Stimulated activated CD4-positive, alpha-beta T cell treated with anti-CD3 and anti-CD28 coated beads, TNF-alpha, amount 100 ng/mL, for 1 hour (primary cell): ENCODE measurements around the gene RAC3.
A peak's percentile ranks its signal among the peaks of the same experiment; 100 is the strongest.

Experiments
- DNase-seq, 3 donors: peaks; one replicate each; pipeline ENCODE4 v3.0.0-alpha.2; 2020; ENCODE audit warnings: low read depth in 3 of 3, low spot score in 1 of 3

RAC3 gene

GRCh38 chr17:82055023-82055964 is 23.8 kb downstream of the RAC3 start:
- DNase-seq: no peak

DNA sequence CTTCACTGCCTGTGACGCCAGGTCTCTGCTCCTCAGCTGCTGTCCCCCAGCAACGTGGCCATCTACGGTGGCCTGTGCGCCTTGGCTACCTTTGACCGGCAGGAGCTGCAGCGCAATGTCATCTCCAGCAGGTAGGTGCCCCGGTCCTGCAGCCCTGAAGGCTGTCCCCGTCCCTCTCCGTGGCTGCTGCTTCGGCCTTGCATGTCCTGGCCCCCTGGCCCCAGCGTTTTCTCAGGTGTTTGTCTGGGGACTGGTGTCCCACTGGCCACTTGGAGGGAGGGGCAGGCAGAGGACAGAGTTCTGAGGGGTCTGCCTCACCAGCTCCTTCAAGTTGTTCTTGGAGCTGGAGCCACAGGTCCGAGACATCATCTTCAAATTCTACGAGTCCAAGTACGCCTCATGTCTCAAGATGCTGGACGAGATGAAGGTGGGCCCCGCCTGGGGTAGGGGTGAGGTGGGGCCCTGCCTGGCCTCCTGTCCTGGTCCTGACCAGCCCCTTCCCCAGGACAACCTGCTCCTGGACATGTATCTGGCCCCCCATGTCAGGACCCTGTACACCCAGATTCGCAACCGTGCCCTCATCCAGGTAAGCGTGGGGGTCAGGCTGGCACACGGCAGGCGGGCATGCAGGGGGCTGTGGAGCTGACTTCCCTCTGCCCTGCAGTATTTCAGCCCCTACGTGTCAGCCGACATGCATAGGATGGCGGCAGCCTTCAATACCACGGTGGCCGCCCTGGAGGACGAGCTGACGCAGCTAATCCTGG is 24.7 kb downstream of the RAC3 start:
- no peak for DNase-seq

DNA sequence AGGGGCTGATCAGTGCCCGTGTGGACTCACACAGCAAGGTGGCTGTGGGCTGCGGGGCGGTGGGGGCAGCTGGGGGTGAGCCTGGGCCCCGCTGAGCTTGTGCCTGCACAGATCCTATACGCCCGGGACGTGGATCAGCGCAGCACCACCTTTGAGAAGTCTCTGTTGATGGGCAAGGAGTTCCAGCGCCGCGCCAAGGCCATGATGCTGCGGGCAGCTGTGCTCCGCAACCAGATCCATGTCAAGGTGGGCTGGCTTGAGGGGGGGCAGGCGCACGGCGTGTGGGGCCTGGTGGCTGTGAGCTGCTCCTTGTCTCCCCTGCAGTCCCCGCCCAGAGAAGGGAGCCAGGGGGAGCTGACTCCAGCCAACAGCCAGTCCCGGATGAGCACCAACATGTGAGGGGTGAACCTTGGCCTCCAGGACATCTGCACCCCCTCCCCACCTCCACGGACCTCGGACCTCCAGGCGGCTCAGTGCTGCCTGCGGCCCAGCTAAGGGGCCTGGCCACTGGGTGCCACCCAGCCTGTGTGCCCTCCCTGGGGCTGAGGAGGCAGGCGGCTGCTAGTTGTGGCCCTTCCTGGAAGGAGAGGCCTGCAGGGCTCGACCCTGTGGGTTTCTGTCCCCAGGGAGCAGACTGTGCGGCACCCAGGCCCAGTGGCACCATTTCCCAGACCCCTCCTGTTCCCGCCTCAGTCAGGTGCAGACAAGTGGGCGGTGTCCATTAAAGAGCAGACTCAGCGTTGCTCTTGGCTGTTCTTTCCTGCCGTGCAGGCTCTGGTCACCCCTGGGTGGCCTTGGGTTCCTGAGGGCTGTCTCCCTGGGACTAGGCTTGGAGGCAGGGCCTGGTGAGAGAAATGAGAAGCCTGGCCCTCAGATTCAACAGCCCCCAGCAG is 25.5 kb downstream of the RAC3 start:
- no peak for DNase-seq

DNA sequence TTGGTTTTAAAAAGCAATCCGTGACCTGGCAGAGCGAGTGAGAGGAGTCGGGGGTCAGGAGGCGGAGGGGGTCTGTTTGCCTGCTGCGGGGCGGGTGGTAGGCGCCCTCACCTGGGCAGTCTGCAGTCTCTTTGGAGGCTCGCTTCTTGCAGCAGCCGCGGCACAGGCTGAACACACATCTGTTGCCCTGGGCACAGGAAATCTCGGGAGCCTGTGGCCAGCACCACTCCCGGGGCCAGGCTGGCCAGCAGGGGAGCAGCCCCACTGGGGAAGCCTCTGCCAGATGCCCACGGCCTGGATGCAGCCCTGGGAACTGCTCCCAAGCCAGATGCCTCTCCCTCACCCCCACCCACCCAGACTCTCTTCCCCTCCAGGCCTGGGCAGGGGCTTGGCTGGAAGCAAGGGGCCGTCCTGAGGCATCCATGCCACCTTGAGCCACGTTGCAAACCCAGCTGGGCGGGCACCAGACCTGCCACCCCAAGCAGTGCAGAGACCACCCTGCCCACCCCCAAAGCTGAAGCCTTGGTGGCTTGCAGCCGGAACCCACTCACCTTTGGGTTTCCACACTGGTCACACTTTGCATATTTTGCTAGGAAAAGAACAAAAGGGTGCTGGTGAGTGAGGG is 26.9 kb downstream of the RAC3 start:
- DNase-seq: no peak

GRCh38 chr17:82058855-82059249 is 27.4 kb downstream of the RAC3 start:
- no peak for DNase-seq

DNA sequence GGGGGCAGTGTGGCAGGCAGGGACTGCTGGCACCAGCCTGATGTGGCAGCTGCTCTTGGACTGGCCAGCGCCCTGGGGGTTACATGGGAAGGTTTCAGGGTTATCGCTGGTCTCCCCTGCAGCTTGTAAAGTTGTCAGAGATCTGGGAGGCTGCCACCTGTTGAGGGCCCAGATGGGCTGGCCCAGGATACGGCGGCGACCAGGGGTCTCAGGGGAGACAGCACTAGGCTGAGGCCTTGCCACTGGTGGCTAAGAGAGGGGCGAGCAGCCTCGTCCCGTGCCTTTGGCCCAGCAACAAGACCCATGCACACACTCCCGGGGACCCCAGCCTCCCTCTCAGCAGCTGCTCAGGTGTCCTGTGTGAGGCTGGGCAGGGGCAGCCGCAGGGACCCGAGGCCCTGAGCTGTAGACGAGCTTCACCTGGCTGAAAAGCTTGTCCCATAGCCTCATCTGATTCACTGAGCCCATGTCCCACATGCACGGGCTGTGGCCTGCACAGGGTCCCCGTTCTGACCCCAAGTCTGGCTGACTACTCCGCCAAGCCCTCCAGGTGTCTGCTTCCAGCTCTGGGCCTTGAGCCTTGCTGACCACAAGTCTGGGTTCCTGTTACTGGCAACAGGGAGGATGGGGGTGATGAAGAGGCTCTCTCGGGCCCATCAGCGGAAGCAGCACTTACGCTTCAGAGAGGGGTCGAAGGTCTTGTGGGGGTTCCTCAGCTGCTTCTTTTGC is 28.0 kb downstream of the RAC3 start:
- no peak for DNase-seq

- no peak for DNase-seq
Measured at GRCh38 chr17:82060001-82060380, 28.5 kb downstream of the RAC3 start.

DNA sequence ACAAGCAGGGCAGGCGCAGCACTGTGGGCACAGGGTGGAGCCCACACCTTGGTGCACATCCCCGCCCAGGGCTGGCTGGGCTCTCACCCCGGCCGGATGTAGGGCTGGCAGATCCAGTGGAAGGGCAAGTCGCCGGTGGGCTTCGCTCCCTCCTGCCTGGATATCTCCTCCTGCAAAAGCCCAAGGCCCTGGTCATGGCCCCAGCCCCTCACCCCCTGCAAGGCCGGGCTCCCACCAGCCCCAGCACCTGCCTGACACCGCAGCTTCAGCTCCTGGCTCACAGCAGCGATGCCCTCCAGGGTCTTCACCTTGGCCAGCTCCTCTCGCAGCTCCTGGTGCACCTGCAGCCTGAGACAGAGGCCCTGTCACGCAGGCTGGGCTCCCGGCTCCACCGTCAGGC is 29.1 kb downstream of the RAC3 start:
- DNase-seq: no peak

DNA sequence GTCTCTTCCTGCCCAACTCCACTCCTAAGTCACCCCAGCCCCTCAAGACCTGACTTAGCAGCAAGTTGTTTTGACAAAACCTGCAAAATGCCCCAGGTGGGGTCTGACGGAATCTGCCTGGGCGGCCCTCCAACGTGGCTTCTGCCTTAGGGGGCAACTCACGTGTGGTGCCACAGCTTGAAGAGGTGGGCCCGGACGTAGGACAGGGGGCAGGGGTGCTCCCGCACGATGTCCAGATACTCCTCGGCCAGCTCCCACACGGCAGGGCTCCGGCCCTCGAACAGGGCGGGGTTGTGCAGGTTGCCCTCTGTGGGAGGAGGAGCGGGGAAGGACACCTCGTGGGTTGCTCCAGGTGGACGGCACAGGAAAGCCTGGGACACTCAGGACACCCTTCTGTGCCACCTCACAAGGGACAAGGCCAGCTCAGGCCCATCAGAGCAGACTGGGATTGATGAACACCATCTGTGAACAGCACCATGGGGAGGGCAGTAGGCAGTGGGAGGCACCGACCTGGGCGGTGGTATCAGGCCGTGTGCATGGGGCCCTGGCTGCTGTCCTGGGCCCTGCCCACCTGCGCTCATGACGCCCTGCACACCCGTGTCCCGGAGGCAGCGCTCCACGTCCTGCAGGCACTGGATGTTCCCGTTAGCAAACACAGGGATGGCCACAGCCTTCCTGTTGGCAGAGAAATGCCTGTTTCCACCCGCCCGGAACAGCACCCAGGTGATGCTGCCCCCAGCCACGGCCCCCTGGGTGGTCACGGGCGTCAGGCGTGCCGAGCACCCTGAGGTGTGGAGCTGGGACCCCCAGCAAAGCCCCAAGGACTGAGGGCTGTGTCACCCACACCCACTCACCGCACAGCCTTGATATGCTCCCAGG is 29.8 kb downstream of the RAC3 start:
- DNase-seq: no peak

DNA sequence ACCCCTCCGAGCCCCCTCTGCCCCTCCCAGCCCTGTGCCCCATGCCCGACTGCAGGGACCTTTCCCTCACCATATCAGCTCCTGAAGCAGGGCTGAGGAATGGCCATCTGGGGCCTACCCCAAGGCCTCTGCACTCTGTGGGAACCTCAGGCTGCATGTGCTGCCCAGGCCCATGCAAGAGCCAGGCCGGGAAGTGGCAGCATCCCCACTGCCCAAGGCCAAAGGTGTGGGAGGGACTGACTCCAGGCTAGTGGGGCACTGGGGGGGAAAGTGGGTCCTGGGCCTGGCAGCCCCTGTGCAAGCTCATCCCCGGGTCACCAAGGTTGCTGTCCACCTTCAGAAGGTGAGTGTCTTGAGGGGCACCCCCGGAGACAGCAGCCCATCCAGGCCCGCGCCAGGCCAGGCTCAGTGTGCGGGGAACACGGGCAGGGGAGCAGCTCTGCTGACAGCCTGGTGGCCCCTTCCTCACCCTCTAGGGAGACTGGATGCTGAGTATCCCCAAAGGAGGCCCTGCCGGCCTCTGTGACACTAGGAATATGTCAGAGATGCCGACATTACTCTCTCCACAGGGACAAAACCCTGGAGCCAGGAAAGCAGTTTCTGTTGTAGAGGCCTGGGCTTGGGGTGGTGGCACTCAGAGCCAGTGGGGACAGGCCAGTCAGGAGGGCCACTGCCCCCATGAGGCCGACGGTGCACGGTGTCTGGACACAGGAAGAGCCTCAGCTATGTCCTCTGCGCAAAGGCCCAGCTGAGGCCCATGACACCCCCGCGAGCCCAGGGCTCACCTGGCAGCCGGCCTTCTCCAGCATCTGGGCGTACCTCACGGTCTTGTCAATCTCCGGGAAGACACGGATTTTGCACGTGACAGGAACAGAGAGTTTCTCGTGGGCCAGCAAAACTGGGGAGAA is 30.9 kb downstream of the RAC3 start:
- no peak for DNase-seq

GRCh38 chr17:82062984-82063368 is 31.5 kb downstream of the RAC3 start:
- no peak for DNase-seq

DNA sequence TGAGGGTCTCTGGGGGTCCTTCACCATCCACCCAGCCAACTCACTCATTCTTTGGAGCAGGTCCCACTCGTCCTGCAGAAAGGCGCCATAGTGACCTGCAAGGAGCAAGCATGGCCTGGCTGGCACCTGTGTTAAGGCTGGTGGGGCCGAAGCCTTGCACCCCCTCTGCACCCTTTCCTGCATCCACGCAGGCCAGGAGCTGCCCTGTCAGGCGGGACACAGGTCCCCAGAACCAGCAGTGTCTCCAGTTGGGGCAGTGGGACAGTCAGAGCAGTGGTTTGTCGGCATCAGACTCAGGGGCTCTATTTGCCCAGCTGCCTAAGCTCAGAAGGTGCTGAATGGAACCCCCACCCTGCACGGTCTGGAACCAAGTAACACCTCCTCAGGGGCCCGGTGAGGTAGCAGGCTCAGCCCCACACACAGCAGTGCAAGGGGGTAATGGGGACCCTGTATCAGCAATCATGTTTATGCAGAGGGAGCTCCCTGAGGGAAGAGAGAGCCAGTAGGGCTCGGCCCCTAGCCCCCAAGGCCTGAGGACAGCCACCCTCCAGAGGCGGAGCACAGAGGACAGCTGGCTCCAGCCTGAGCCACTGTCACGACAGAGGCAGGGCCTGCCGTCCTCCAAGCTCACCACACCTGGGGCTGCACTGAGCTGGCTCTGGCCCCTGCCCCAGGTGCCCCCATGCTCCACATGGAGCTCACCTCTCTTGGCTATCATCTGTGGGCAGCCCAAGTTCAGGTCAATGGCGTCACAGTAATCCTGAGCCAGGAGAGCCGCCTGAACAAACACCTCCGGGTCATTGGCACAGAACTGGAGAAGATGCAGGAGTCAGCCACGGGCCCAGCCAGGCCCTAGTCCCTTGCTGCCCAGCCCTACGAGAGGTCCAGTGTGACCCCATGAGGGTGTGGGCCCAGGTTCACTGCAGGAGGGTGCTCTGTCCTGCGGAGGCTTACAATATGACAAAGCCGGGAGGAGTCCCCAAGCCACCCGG is 32.2 kb downstream of the RAC3 start:
- no peak for DNase-seq

- DNase-seq: no peak
Measured at GRCh38 chr17:82064433-82065192, 33.1 kb downstream of the RAC3 start.

DNA sequence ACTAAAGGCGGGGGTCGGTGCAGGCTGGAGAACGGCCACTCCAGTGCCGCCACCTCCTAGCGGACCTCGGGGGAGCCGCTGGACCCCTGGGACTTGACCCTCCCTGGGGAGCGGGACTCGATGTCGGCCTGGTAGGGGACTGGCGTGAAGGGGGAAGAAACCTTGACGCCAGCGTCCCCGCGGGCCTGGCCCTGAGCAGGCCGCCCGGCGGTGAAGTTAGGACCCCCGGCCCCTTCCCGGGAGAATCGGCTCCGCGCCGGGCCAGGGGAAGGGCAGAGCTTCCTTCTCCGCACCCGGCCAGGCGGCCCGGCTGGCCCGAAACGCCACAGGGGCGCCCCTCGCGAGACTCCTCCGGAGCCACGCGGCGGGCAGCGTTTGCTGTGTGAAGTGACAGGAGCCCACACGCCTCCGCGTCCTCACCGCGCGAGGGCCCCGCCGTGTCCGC is 33.7 kb downstream of the RAC3 start:
- no peak for DNase-seq

DNA sequence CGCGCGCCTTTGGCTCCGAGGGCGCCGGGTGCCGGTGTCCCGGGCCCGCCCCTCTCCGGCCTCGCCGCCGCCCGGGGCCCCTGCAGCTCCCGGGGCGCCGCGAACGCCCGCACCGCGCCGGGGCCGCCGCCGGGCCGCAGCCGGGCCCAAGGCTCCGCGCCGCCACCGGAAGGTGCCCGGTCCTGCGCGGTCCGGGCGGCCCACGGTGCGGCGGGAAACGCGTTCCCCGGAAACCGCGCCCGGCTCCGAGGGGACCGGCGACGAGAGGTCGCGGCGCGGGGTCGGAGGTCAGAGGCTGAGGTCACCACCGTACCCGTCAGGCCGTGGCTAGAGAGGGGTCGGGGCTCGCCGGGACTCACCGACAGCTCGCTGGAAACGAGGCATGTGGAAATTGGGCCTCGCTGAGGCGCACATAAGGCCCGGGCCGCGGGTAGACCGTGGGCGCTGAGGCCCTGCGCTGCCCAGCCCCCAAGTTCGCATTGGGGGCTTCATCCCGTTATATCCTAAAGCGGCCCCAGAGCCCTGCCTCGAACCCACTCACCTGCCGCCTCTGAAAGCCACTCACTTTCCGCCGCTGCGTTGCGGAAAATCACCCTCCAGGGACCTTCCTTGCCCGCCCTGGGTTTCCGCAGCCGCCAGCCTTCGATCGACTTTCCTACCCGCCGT is 34.3 kb downstream of the RAC3 start, which contains the start of gene DUS1L:
DUS1L (minus strand) TSS at position 167 of the 666 bp plus-strand sequence. CDS start 745 bp downstream, outside the sequence.
- peak; percentile 21 to 74 (median 50) for DNase-seq
